Stimulated activated CD8-positive, alpha-beta memory T cell treated with anti-CD3 and anti-CD28 coated beads, Interleukin-12 subunit alpha, Interleukin-12 subunit beta, amount 100 ng/mL, for 24 hours (primary cell): ENCODE measurements around the gene LIPC.

Experiments
- DNase-seq: peaks from one replicate; pipeline ENCODE4 v3.0.0-alpha.2; 2020; ENCODE audit errors: extremely low read depth

The LIPC gene

GRCh38 chr15:58431221-58432149 lies at the start of gene LIPC:
TSS of gene LIPC (plus strand) at chr15:58431991. CDS start at chr15:58432033, 42 bp downstream.
- no peak for DNase-seq

- peak; percentile 15 for DNase-seq
Measured at GRCh38 chr15:58383876-58384275, 47.9 kb upstream of the LIPC start.

GRCh38 chr15:58384667-58385066 lies 47.1 kb upstream of the LIPC start:
- no peak for DNase-seq

GRCh38 chr15:58386081-58386480 lies 45.7 kb upstream of the LIPC start:
- DNase-seq: no peak

- no peak for DNase-seq
Measured at GRCh38 chr15:58386641-58387040, 45.1 kb upstream of the LIPC start.

- DNase-seq: no peak
Measured at GRCh38 chr15:58387130-58387529, 44.7 kb upstream of the LIPC start.

GRCh38 chr15:58388211-58388610 lies 43.6 kb upstream of the LIPC start:
- no peak for DNase-seq

- no peak for DNase-seq
Measured at GRCh38 chr15:58390118-58390517, 41.7 kb upstream of the LIPC start.

GRCh38 chr15:58390655-58391054 lies 41.1 kb upstream of the LIPC start:
- no peak for DNase-seq

GRCh38 chr15:58391088-58391487 lies 40.7 kb upstream of the LIPC start:
- DNase-seq: no peak

- no peak for DNase-seq
Measured at GRCh38 chr15:58392141-58392540, 39.6 kb upstream of the LIPC start.

- DNase-seq: no peak
Measured at GRCh38 chr15:58392611-58393161, 39.1 kb upstream of the LIPC start.

GRCh38 chr15:58393241-58393662 lies 38.5 kb upstream of the LIPC start:
- DNase-seq: no peak

GRCh38 chr15:58396181-58396580 lies 35.6 kb upstream of the LIPC start:
- no peak for DNase-seq

GRCh38 chr15:58398071-58398470 lies 33.7 kb upstream of the LIPC start:
- no peak for DNase-seq

- no peak for DNase-seq
Measured at GRCh38 chr15:58398643-58399042, 33.1 kb upstream of the LIPC start.

- DNase-seq: no peak
Measured at GRCh38 chr15:58399739-58400138, 32.1 kb upstream of the LIPC start.

- DNase-seq: no peak
Measured at GRCh38 chr15:58401276-58401675, 30.5 kb upstream of the LIPC start.

- DNase-seq: no peak
Measured at GRCh38 chr15:58401991-58402649, 29.7 kb upstream of the LIPC start.

- DNase-seq: no peak
Measured at GRCh38 chr15:58403581-58403980, 28.2 kb upstream of the LIPC start.

GRCh38 chr15:58404020-58404419 lies 27.8 kb upstream of the LIPC start:
- DNase-seq: no peak

GRCh38 chr15:58404722-58405121 lies 27.1 kb upstream of the LIPC start:
- DNase-seq: no peak

GRCh38 chr15:58405865-58406264 lies 25.9 kb upstream of the LIPC start:
- DNase-seq: no peak
